Ectodermal cell (in vitro differentiated cells): ENCODE data around the gene CSNK1G3.

Source experiments
- H3K27ac ChIP-seq: 2 replicates; pipeline ENCODE4 v1.7.0; 2013; ENCODE audit warnings: mild to moderate bottlenecking, low read depth, low read length; ENCODE audit not compliant: insufficient read depth, poor library complexity, severe bottlenecking
- H3K27me3 ChIP-seq: 2 replicates; pipeline ENCODE4 v1.7.0; 2013; ENCODE audit warnings: mild to moderate bottlenecking, low read length; ENCODE audit not compliant: insufficient read depth, control insufficient read depth, poor library complexity, severe bottlenecking
- H3K36me3 ChIP-seq: one replicate; pipeline ENCODE4 v1.7.0; 2013; ENCODE audit warnings: low read length; ENCODE audit not compliant: control insufficient read depth, insufficient read depth
- H3K4me1 ChIP-seq: one replicate; pipeline ENCODE4 v1.7.0; 2013; ENCODE audit warnings: low read length; ENCODE audit not compliant: control insufficient read depth, insufficient read depth
- H3K4me3 ChIP-seq: 2 replicates; pipeline ENCODE4 v1.7.0; 2013; ENCODE audit warnings: low read depth, low read length, control low read depth; ENCODE audit not compliant: insufficient read depth
- H3K9me3 ChIP-seq: 2 replicates; pipeline ENCODE4 v1.7.0; 2013; ENCODE audit warnings: mild to moderate bottlenecking, low read length, moderate library complexity; ENCODE audit not compliant: control insufficient read depth
- WGBS, 2 experiments: methylation state at CpG; one replicate each; pipeline ENCODE4 v1.1.7; 2013; ENCODE audit warnings: missing lambda C conversion rate in 2 of 2; 5-methylcytosine and 5-hydroxymethylcytosine counted together

The CSNK1G3 gene

GRCh38 chr5:123554601-123555000, 42.6 kb downstream of the CSNK1G3 start:
- H3K9me3 ChIP-seq, result no peaks in the 10 kb centered on the region
- 91% methylated on average over 3 to 4 of the region's 4 CpGs for WGBS, 2 experiments
- H3K36me3 ChIP-seq, result no peaks in the 10 kb centered on the region
- H3K4me3 ChIP-seq, result no peak overlapping the region
- H3K4me1 ChIP-seq, result no peaks in the 10 kb centered on the region
- no peak overlapping the region for H3K27ac ChIP-seq
- H3K27me3 ChIP-seq, result no peaks in the 10 kb centered on the region

DNA sequence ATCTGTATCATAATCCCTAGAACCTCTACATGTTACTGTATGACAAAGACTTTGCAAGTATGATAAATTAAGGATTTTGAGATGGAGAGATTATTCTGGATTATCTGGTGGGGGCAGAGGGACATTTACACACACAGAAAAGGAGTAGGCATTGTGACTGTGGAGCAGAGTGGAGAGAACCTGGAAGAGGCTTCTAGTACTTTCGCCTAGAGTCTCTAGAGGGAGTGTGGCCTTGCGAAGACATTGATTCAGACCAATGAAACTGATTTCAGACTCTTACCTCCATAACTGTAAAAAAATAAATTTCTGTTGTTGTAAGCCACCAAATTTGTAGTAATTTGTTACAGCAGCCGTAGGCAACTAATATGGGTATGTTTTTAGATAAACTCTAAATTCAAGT, 45.9 kb downstream of the CSNK1G3 start:
- Histone ChIP-seq H3K27ac (no peak overlapping the region), H3K4me1 (no peaks in the 10 kb centered on the region), H3K4me3 (no peak overlapping the region), H3K27me3 (no peaks in the 10 kb centered on the region), H3K9me3 (no peaks in the 10 kb centered on the region), H3K36me3 (no peaks in the 10 kb centered on the region)
- 97 to 100% methylated on average over 1 to 3 of the region's 3 CpGs for WGBS, 2 experiments

DNA sequence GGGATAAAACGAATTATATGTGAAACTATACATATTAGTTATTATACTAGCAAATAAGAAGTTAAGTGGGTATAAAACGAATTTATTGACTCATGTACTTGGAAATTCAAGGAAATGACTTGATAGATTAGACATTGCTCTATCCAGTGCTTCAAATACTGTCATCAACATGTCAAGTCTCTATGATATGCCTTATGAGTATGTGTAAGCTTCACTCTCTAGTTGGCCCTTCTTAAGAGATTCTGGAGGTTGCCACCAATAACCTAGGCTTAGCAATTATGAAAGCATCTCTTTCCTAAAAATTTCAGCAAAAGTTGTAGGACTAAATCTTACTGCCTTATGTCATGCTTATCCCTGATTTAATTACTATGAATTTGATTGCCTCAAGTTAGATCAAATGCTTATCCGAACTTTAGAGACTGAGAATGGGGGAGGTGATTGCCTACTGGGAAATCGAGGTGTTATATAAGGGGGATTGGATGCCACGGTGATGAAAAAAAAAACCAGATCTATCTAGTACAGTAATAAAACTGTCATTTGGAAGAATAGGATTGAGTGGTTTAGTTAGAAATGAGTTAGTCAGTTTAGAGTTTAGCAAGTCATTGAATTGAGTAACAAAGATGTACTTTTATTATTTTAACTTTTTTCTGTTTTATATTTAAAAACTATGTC, 46.9 kb downstream of the CSNK1G3 start:
- Histone ChIP-seq H3K4me3 (no peak overlapping the region), H3K27me3 (no peaks in the 10 kb centered on the region), H3K4me1 (no peaks in the 10 kb centered on the region), H3K9me3 (no peaks in the 10 kb centered on the region), H3K36me3 (no peaks in the 10 kb centered on the region), H3K27ac (no peak overlapping the region)
- 91 to 95% methylated on average over 4 of the region's 5 CpGs for WGBS, 2 experiments

GRCh38 chr5:123559434-123559775, 47.4 kb downstream of the CSNK1G3 start:
- H3K4me1 ChIP-seq, result no peaks in the 10 kb centered on the region
- H3K4me3 ChIP-seq, result no peak overlapping the region
- H3K27me3 ChIP-seq, result no peaks in the 10 kb centered on the region
- 92 to 100% methylated on average over 1 of the region's 1 CpG for WGBS, 2 experiments
- no peaks in the 10 kb centered on the region for H3K9me3 ChIP-seq
- no peak overlapping the region for H3K27ac ChIP-seq
- H3K36me3 ChIP-seq, result no peaks in the 10 kb centered on the region

GRCh38 chr5:123561230-123561629, 49.3 kb downstream of the CSNK1G3 start:
- no peak overlapping the region for H3K27ac ChIP-seq
- H3K9me3 ChIP-seq, result no peaks in the 10 kb centered on the region
- 86 to 100% methylated on average over 1 of the region's 1 CpG for WGBS, 2 experiments
- no peak overlapping the region for H3K4me3 ChIP-seq
- H3K27me3 ChIP-seq, result no peaks in the 10 kb centered on the region
- no peaks in the 10 kb centered on the region for H3K36me3 ChIP-seq
- no peaks in the 10 kb centered on the region for H3K4me1 ChIP-seq

DNA sequence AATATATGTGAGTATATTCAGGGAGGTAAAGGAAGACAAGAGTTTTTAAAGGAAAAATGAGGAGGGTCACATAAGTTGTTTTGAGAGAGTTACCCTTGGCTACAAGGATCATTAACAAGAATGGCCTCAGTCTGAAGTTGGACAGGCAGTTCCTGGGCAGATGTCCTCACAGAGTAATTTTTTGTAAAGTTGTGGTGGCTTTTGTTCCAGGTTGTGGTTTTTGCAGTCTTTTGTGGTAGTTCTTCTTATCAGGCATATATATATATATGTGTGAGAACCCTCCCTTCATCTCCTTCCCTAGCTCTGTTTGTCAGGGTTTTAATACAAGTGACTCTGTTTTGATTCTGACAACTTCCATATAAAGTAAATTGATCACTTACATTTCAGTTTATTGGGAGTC, 60.0 kb downstream of the CSNK1G3 start:
- Histone ChIP-seq H3K27me3 (no peaks in the 10 kb centered on the region), H3K36me3 (peaks cover 2% of the 10 kb centered on the region)

GRCh38 chr5:123578390-123578789, 66.4 kb downstream of the CSNK1G3 start:
- no peaks in the 10 kb centered on the region for H3K9me3 ChIP-seq
- H3K27ac ChIP-seq, result no peak overlapping the region
- H3K36me3 ChIP-seq, result peaks cover 6% of the 10 kb centered on the region
- H3K4me3 ChIP-seq, result no peak overlapping the region
- H3K27me3 ChIP-seq, result no peaks in the 10 kb centered on the region
- H3K4me1 ChIP-seq, result peaks cover 13% of the 10 kb centered on the region

More for the DNA sequence above, 60.0 kb downstream of the CSNK1G3 start:
- Histone ChIP-seq H3K9me3 (no peaks in the 10 kb centered on the region), H3K4me3 (no peak overlapping the region), H3K4me1 (no peaks in the 10 kb centered on the region), H3K27ac (no peak overlapping the region)

DNA sequence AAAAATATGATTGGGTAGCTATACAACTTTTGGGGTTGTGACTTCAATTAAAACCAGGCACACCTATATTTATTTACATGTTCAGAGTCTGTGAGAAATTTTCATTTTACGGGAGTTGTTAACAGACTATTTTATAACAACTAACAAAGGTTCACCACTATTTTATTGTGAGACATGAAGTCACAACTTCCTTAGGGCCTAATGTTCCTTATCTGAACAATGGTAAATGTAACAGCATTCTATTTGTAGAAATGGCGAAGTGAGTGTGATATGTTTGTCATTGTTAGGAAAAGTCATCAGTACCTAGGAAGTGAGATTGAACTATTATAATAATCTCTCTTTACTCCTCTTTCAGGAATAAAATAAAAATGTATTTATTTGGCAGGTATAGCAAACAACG, 67.4 kb downstream of the CSNK1G3 start:
- Histone ChIP-seq H3K9me3 (no peaks in the 10 kb centered on the region), H3K27me3 (no peaks in the 10 kb centered on the region), H3K4me3 (no peak overlapping the region), H3K27ac (no peak overlapping the region), H3K4me1 (peaks cover 13% of the 10 kb centered on the region), H3K36me3 (peaks cover 6% of the 10 kb centered on the region)
- WGBS, 2 experiments, result 100% methylated on average over 1 of the region's 3 CpGs; no CpG with 5 or more reads in 1 of the 2 experiments

GRCh38 chr5:123582550-123583285, 70.7 kb downstream of the CSNK1G3 start:
- WGBS, 2 experiments, result 52 to 53% methylated on average over 3 of the region's 4 CpGs
- Histone ChIP-seq H3K27ac (no peak overlapping the region), H3K4me1 (peaks cover 13% of the 10 kb centered on the region), H3K9me3 (no peaks in the 10 kb centered on the region), H3K4me3 (no peak overlapping the region), H3K27me3 (no peaks in the 10 kb centered on the region), H3K36me3 (peaks cover 3% of the 10 kb centered on the region)

DNA sequence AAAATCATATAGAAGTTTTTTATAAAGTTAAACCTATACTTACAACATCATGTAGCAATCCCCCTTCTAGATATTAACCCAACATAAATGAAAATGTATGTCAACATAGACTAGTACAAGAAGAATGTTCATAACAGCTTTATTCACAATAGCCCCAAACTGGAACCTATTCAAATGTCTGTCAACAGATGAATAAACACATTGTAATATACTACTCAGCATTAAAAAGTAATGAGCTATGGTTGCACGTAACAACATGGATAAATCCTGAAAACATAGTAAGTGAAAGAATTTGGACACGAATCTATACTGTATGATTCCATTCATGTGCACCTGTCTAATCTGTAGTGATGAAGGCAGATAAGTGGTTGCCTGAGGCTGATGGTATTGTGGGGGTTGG, 73.9 kb downstream of the CSNK1G3 start:
- Histone ChIP-seq H3K36me3 (peaks cover 3% of the 10 kb centered on the region), H3K27me3 (no peaks in the 10 kb centered on the region), H3K4me1 (peaks cover 13% of the 10 kb centered on the region), H3K27ac (no peak overlapping the region), H3K4me3 (no peak overlapping the region), H3K9me3 (no peaks in the 10 kb centered on the region)
- 96 to 97% methylated on average over 2 of the region's 2 CpGs for WGBS, 2 experiments
